ENCODE results near the gene PXDN. TPM values are rescaled to one million over a fixed set of nuclear protein-coding genes. Genes with fewer than 3 reads are reported as not detected.

Gene PXDN
- total and polyA plus RNA-seq, 10 of the 15 experiments (the other 5 are each of a cell fraction or from before 2014, with no cell fraction given): 0.12 to 0.69 (median 0.23) TPM; not detected in 5

DNA sequence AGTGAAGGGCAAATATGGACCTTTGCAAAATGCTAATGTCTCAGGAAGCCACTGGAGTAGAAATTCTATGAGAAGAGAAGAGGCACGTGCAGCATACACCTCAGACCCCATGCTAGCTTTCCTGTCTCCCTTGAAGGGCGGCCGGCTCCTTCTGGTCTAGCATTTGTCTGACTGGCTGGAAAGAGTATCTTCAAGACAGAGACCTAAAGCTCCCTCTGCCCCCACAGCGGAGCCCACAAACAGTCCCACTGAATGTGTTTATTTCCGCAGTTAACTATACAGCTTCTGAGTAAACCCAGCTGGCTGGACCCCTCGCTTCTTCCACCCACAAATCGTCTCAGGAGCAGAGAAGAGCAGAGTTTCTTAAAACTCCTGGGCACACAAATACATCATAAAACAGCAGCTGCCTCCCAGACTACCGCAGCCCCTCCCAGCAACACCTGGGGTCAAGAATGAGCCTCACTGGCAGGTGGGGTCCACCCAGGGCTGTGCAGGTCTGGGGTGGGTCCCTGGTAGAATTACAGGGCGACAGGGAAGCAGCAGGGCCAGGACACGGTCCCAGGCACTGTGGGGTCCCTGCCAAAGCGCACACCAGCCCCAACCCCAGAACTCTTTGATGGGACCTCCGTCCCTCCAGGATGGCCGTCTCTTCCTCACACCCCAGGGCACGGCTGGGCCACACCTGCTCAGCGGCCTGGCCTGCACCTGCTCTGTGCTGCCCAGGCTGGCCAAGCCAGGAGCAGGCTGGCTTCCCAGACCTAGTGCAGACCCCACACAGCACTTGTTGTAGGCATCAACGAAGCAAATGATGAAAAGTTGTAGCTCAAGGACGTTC, 103.8 kb downstream of the PXDN start (continued):
- no peak for TF ChIP-seq PRDM15 (CRISPR knock-in tag; IDR thresholded peaks at IDR 0.05)
- TF ChIP-seq, protein P1, sequence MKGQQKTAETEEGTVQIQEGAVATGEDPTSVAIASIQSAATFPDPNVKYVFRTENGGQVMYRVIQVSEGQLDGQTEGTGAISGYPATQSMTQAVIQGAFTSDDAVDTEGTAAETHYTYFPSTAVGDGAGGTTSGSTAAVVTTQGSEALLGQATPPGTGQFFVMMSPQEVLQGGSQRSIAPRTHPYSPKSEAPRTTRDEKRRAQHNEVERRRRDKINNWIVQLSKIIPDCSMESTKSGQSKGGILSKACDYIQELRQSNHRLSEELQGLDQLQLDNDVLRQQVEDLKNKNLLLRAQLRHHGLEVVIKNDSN (IDR thresholded peaks at IDR 0.05; ENCODE audit: borderline replicate concordance, extremely low read length, insufficient read depth, low read depth, low read length): no peak
- TF ChIP-seq NFIC (IDR thresholded peaks at IDR 0.05; ENCODE audit: low read depth, low read length): no peak
- no peak for TF ChIP-seq NFYB (IDR thresholded peaks at IDR 0.05; ENCODE audit: insufficient read depth, low read depth, low read length)
- no peak for TF ChIP-seq MAX (IDR thresholded peaks at IDR 0.05; ENCODE audit: low read depth, low read length)
- TF ChIP-seq NBN (IDR thresholded peaks at IDR 0.05): no peak
- TF ChIP-seq BRCA1 (IDR thresholded peaks at IDR 0.05; ENCODE audit: low read depth, low read length): no peak
- TF ChIP-seq MYC (IDR thresholded peaks at IDR 0.05; ENCODE audit: insufficient read depth, insufficient read length, insufficient replicate concordance, low read length, severe bottlenecking): no peak
- no peak for TF ChIP-seq PAX8 (IDR thresholded peaks at IDR 0.05)
- TF ChIP-seq, protein P2, sequence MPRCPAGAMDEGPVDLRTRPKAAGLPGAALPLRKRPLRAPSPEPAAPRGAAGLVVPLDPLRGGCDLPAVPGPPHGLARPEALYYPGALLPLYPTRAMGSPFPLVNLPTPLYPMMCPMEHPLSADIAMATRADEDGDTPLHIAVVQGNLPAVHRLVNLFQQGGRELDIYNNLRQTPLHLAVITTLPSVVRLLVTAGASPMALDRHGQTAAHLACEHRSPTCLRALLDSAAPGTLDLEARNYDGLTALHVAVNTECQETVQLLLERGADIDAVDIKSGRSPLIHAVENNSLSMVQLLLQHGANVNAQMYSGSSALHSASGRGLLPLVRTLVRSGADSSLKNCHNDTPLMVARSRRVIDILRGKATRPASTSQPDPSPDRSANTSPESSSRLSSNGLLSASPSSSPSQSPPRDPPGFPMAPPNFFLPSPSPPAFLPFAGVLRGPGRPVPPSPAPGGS (IDR thresholded peaks at IDR 0.05; ENCODE audit: borderline replicate concordance, insufficient read depth, low read depth, low read length, poor library complexity, severe bottlenecking): no peak
- TF ChIP-seq MYB (IDR thresholded peaks at IDR 0.05; ENCODE audit: borderline replicate concordance, low read depth, low read length): no peak
- TF ChIP-seq EED (IDR thresholded peaks at IDR 0.05; ENCODE audit: low read depth): no peak

Data from GM12878 (cell line).